Measurements from ENCODE around the gene PRR5. TPM values are rescaled to one million over a fixed set of nuclear protein-coding genes. Genes with fewer than 3 reads are reported as not detected.

PRR5 gene
- total and polyA plus RNA-seq, 2 of the 13 experiments (the other 11 are each of a cell fraction or from before 2014, with no cell fraction given) = 11.6 to 27.5 TPM

DNA sequence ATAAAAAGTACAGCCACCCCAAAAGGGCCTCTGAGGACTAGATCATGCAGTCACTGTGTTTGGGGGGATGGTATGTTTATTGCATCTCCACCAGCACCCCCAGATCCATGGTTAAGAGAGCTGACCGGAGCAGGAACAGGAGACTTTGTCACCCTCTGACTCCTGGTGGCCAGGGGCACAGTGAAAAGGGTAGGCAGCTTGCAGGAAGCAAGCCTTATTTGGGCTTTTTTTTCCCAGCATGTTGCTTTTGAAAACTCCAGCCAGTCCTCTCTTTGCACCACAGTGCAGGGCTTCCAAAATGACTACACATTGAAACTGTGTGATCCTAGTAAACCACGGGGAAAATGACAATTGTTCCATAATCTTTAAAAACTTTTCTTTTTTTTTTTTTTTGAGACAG is 20.6 kb downstream of the PRR5 start:
- POLR2A ChIA-PET = no interaction called here
- H3K27ac ChIP-seq (ENCODE audit: extremely low read length, insufficient read depth, low read length) = no peak overlapping the region
- no peaks in the 10 kb centered on the region for H4K20me1 ChIP-seq (ENCODE audit: insufficient read depth, low read length)
- no peak overlapping the region for H3K9ac ChIP-seq (ENCODE audit: insufficient read depth, low read depth, low read length)
- H3K27me3 ChIP-seq (ENCODE audit: control insufficient read depth in 1 of 2, insufficient read depth in 2 of 2, low read length in 2 of 2) = no peaks in the 10 kb centered on the region
- no peak overlapping the region for H3K4me3 ChIP-seq (replicated peaks in 1 of 3; ENCODE audit: insufficient read depth in 1 of 3, low read depth in 2 of 3, low read length in 3 of 3)
- H3K4me1 ChIP-seq (ENCODE audit: insufficient read depth, low read length) = peaks cover 9% of the 10 kb centered on the region; the same call in 1 of the 2 replicates
- in situ Hi-C loops (cut with HindIII; ENCODE audit: extremely low pct_ligation_motif_present, low pct_unique_long_range_greater_than_20kb) = no loop called here
- FAIRE-seq (no peak), ATAC-seq (no peak), DNase-seq (ENCODE audit: low spot score) (no peak)
- H3K36me3 ChIP-seq (replicated peaks in 1 of 2; ENCODE audit: control insufficient read depth in 1 of 2, insufficient read depth in 2 of 2, low read length in 2 of 2) = peaks cover 14 to 35% of the 10 kb centered on the region in 2 experiments; a peak in 4 of 5 replicates
- H3K79me2 ChIP-seq (ENCODE audit: insufficient read depth, low read length) = no peaks in the 10 kb centered on the region
- no peak overlapping the region for H2AFZ ChIP-seq (ENCODE audit: low read length)
- H3K9me3 ChIP-seq (ENCODE audit: low read length) = no peaks in the 10 kb centered on the region
- peak; percentile 72 for TF ChIP-seq SRF (IDR thresholded peaks at IDR 0.05; ENCODE audit: low read depth, low read length)
- TF ChIP-seq FOXA3 (CRISPR knock-in tag; IDR thresholded peaks at IDR 0.05) = no peak
- BruUV-seq (replicated peaks) = no TSS peak
- intact Hi-C loops (cut with micrococcal nuclease; ENCODE audit: unreplicated experiment) = no loop called here
- no peak overlapping the region for H3K4me2 ChIP-seq (ENCODE audit: low read depth, low read length)
- CTCF ChIA-PET (ENCODE audit: low intra/inter-chr PET ratio, low total read pairs) = no interaction called here
- 90% methylated on average over 2 of the region's 2 CpGs for WGBS (ENCODE audit: low lambda C conversion rate)

- DNase-seq (ENCODE audit: low spot score) (peak; percentile 34), FAIRE-seq (peak; percentile 32), ATAC-seq (no peak)
- Histone ChIP-seq H2AFZ (ENCODE audit: low read length) (no peak overlapping the region), H3K4me3 (replicated peaks in 1 of 3; ENCODE audit: insufficient read depth in 1 of 3, low read depth in 2 of 3, low read length in 3 of 3) (no peak overlapping the region), H3K4me1 (ENCODE audit: insufficient read depth, low read length) (peaks cover 21% of the 10 kb centered on the region), H4K20me1 (ENCODE audit: insufficient read depth, low read length) (0 out of 2 replicates have a peak, but pooled peaks cover 2% of the 10 kb centered on the region), H3K27ac (ENCODE audit: extremely low read length, insufficient read depth, low read length) (no peak overlapping the region), H3K27me3 (ENCODE audit: control insufficient read depth in 1 of 2, insufficient read depth in 2 of 2, low read length in 2 of 2) (no peaks in the 10 kb centered on the region), H3K9ac (ENCODE audit: insufficient read depth, low read depth, low read length) (no peak overlapping the region), H3K36me3 (replicated peaks in 1 of 2; ENCODE audit: control insufficient read depth in 1 of 2, insufficient read depth in 2 of 2, low read length in 2 of 2) (peaks cover 14 to 31% of the 10 kb centered on the region in 2 experiments; a peak in 4 of 5 replicates), H3K79me2 (ENCODE audit: insufficient read depth, low read length) (no peaks in the 10 kb centered on the region), H3K4me2 (ENCODE audit: low read depth, low read length) (no peak overlapping the region), H3K9me3 (ENCODE audit: low read length) (no peaks in the 10 kb centered on the region)
- TF ChIP-seq NFYB (CRISPR knock-in tag; IDR thresholded peaks at IDR 0.05) (peak; percentile 63), ZHX1 (CRISPR knock-in tag; IDR thresholded peaks at IDR 0.05; ENCODE audit: low read depth) (no peak), YEATS2 (CRISPR knock-in tag; IDR thresholded peaks at IDR 0.05; ENCODE audit: borderline replicate concordance) (no peak), NFYC (CRISPR knock-in tag; IDR thresholded peaks at IDR 0.05) (peak; percentile 79)
- CTCF ChIA-PET (ENCODE audit: low intra/inter-chr PET ratio, low total read pairs) = no interaction called here
- intact Hi-C loops (cut with micrococcal nuclease; ENCODE audit: unreplicated experiment) (no loop called here), in situ Hi-C loops (cut with HindIII; ENCODE audit: extremely low pct_ligation_motif_present, low pct_unique_long_range_greater_than_20kb) (no loop called here)
- POLR2A ChIA-PET = no interaction called here
- 93% methylated on average over 2 of the region's 2 CpGs for WGBS (ENCODE audit: low lambda C conversion rate)
- no TSS peak for BruUV-seq (replicated peaks)
Measured at GRCh38 chr22:44723801-44724200, 21.8 kb downstream of the PRR5 start.
